GM12873 (cell line): Measurements from ENCODE around the gene ESRRG.
A peak's percentile ranks its signal among the peaks of the same experiment; 100 is the strongest.

Experiments used
- CTCF ChIP-seq: IDR thresholded peaks from 2 replicates; pipeline ENCODE4 v1.5.1; 2012; ENCODE audit warnings: low read depth, mild to moderate bottlenecking, moderate library complexity, low read length, control low read depth; ENCODE audit not compliant: insufficient read depth; ENCODE audit errors: missing control alignments

The ESRRG gene

DNA sequence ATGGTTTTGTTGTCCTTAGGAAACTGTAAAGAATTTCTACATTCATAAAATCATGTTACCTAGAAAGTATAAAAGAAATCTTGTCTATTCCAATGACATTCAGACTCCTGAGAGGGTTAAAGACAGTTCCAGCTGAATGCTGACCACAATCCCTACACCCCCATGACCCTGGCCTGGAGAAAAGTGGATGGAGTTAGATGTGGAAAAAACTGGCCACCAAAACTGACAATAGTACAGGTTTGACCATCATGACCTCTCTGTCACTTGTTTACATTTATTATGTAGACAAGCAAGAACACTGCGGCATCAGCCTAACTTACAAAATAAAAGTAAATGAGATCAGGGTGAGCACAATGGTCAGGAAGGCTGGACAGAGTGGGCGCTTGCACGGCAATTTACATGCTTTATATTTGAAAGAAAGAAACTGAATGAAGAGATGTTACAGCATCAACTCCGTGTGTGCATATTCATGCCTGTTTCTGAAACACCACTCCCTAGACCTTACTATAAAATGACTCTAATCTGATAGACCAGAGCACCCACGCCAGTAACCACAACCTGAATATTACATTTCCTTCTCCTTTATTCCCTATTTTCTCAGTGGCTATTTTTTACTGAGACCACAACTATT is 116.0 kb downstream of the ESRRG start:
- TF ChIP-seq CTCF: no peak

- no peak for TF ChIP-seq CTCF
These were observed 117.1 kb downstream of the ESRRG start for GRCh38 chr1:216606047-216606637.

GRCh38 chr1:216604771-216605170 is 118.5 kb downstream of the ESRRG start:
- no peak for TF ChIP-seq CTCF

- TF ChIP-seq CTCF: peak; percentile 56
These were observed 122.3 kb downstream of the ESRRG start for GRCh38 chr1:216600730-216601609.

DNA sequence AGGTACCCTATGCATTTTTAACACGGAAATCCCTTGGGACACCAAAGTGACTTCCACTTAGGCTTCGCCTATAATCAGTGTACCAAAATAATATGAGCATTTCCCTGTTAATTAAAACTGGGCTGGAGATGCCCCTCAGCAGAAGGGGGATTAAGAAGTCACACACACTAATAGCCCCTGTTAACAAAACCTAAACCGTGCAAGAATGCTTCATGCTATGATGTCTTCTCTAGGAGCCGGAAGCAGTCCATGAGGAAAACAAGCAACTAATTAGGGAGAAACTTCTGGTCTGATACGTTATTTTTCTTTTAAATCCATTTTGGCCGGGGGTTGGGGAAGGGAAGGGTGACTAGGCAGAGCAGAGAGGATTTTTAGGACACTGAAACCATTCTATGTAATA is 123.4 kb downstream of the ESRRG start:
- TF ChIP-seq CTCF: no peak

GRCh38 chr1:216598448-216598847 is 124.8 kb downstream of the ESRRG start:
- no peak for TF ChIP-seq CTCF

DNA sequence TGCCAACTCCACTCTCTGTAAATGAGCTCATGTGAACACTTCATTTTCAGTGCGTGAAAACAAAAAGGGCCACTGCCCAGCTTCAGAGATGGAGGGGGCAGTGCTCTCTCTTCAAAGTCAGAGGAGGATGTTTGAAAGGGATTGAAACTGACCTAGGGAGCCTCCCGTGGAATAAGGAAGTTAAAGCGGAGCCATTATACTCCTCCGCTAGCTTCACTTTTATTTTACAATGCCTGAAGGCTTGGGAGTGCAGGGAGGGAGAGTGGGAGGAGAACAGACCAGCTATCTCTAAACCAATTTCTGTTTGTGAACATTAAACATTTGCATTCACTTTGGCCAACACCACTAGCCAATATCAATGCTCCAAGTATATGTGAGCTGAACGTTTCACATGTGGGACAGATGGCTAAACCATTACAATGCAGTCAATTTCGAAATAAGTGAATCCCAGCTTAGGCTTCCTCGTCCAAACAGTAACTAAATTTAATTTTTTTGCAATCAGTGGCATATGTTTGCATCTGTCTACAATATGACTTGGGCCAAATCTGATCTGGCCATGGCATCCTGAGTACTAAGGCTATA is 126.9 kb downstream of the ESRRG start:
- no peak for TF ChIP-seq CTCF
